Measurements from ENCODE around the gene PP2D1. TPM values are rescaled to one million over a fixed set of nuclear protein-coding genes. Genes with fewer than 3 reads are reported as not detected.
"Not testable (repeated sequence)": the region's sequence is repeated elsewhere in the genome, so short reads cannot be mapped to it uniquely, and the experiment has no call there.

PP2D1 gene
- total RNA-seq, 1 experiment from 2014 or later, result not detected

DNA sequence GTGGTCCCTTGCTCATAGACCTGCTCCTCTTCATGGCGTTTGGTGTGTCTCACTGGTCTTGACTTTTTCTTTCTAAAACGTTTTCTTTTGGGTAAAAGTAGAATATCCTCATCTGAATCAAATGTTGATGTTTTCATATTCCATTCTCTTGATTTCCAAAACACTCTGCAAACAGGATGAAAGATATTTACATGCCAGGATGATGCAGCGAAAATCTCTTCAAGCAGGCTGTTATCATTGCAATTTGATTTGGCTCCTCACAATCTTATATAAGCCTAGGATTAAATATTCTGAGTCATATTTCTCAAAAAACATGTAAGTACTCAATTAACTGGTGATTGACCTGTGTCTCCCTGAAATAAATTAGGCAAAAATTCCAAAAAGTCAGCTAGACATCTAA, 10.1 kb downstream of the PP2D1 start:
- no peak for DNase-seq
- no peaks in the 10 kb centered on the region for H3K9me3 ChIP-seq (ENCODE audit: low read length)
- no peak overlapping the region for H2AFZ ChIP-seq (ENCODE audit: low read length)
- no TSS peak for BruUV-seq (replicated peaks)
- ChIA-PET POLR2A (ENCODE audit: unreplicated experiment) (no interaction called here), CTCF (no interaction called here)
- H3K79me2 ChIP-seq (ENCODE audit: low read length), result no peaks in the 10 kb centered on the region
- intact Hi-C loops (cut with micrococcal nuclease), result no loop called here
- ATAC-seq, result no peak
- no peak for TF ChIP-seq EZH2phosphoT487 (IDR thresholded peaks at IDR 0.05; ENCODE audit: borderline replicate concordance, low read length)
- no peak for TF ChIP-seq EZH2 (IDR thresholded peaks at IDR 0.05; ENCODE audit: low read length, unreplicated experiment)
- TF ChIP-seq, protein P1, sequence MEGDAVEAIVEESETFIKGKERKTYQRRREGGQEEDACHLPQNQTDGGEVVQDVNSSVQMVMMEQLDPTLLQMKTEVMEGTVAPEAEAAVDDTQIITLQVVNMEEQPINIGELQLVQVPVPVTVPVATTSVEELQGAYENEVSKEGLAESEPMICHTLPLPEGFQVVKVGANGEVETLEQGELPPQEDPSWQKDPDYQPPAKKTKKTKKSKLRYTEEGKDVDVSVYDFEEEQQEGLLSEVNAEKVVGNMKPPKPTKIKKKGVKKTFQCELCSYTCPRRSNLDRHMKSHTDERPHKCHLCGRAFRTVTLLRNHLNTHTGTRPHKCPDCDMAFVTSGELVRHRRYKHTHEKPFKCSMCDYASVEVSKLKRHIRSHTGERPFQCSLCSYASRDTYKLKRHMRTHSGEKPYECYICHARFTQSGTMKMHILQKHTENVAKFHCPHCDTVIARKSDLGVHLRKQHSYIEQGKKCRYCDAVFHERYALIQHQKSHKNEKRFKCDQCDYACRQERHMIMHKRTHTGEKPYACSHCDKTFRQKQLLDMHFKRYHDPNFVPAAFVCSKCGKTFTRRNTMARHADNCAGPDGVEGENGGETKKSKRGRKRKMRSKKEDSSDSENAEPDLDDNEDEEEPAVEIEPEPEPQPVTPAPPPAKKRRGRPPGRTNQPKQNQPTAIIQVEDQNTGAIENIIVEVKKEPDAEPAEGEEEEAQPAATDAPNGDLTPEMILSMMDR (conservative IDR thresholded peaks at IDR 0.05; ENCODE audit: low read depth, low read length), result no peak
- no peak overlapping the region for H3K4me3 ChIP-seq (ENCODE audit: low read length)
- H3K36me3 ChIP-seq (ENCODE audit: low read depth, low read length), result no peaks in the 10 kb centered on the region
- H3K9me2 ChIP-seq (replicated peaks; ENCODE audit: low read length), result no peaks in the 10 kb centered on the region
- no peak overlapping the region for H3K9ac ChIP-seq (ENCODE audit: low read length)
- H3K4me1 ChIP-seq (ENCODE audit: insufficient read depth, low read length), result no peaks in the 10 kb centered on the region
- no peaks in the 10 kb centered on the region for H3K27me3 ChIP-seq (ENCODE audit: low read length)
- no peaks in the 10 kb centered on the region for H4K20me1 ChIP-seq (ENCODE audit: low read length)
- no peaks in the 10 kb centered on the region for H3F3A ChIP-seq (ENCODE audit: low read length, unreplicated experiment)
- no peak overlapping the region for H3K27ac ChIP-seq (ENCODE audit: low read length)
- H3K4me2 ChIP-seq (ENCODE audit: low read length), result no peak overlapping the region

GRCh38 chr3:19997502-19997901, 14.6 kb downstream of the PP2D1 start:
- no peak for DNase-seq
- Histone ChIP-seq H3K9me2 (replicated peaks; ENCODE audit: low read length) (no peaks in the 10 kb centered on the region), H3K4me1 (ENCODE audit: insufficient read depth, low read length) (no peaks in the 10 kb centered on the region), H3K27me3 (ENCODE audit: low read length) (no peaks in the 10 kb centered on the region), H2AFZ (ENCODE audit: low read length) (no peak overlapping the region), H3K9me3 (ENCODE audit: low read length) (no peaks in the 10 kb centered on the region), H3K36me3 (ENCODE audit: low read depth, low read length) (no peaks in the 10 kb centered on the region), H4K20me1 (ENCODE audit: low read length) (no peaks in the 10 kb centered on the region), H3K4me2 (ENCODE audit: low read length) (no peak overlapping the region), H3K4me3 (ENCODE audit: low read length) (no peak overlapping the region), H3F3A (ENCODE audit: low read length, unreplicated experiment) (no peaks in the 10 kb centered on the region), H3K79me2 (ENCODE audit: low read length) (no peaks in the 10 kb centered on the region), H3K27ac (ENCODE audit: low read length) (no peak overlapping the region), H3K9ac (ENCODE audit: low read length) (no peak overlapping the region)
- ATAC-seq, result no peak
- TF ChIP-seq EZH2phosphoT487 (IDR thresholded peaks at IDR 0.05; ENCODE audit: borderline replicate concordance, low read length) (no peak), EZH2 (IDR thresholded peaks at IDR 0.05; ENCODE audit: low read length, unreplicated experiment) (no peak)
- TF ChIP-seq, protein P1 (conservative IDR thresholded peaks at IDR 0.05; ENCODE audit: low read depth, low read length), result no peak
- POLR2A ChIA-PET (ENCODE audit: unreplicated experiment), result no interaction called here
- intact Hi-C loops (cut with micrococcal nuclease), result no loop called here
- CTCF ChIA-PET, result no interaction called here
- BruUV-seq (replicated peaks), result no TSS peak

DNA sequence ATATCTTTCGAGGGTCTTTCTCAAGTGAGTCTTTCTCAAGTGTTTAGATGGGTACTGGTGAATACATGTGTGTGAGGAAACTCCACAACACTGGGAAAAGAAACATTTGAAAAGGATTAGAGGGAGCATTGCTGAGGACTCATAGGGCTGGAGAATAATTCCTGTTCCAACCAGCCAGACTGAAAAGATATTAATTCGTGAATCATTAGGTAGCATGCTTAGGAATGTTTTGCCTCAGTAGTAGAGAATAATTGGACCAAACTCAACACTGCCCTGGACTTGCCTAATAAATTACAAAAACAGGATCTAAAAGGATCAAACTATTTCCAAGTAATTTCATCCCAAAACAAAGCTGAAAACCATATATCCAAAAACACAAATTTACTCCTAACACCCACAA, 17.3 kb downstream of the PP2D1 start:
- no peak for DNase-seq
- H3K79me2 ChIP-seq (ENCODE audit: low read length), result no peaks in the 10 kb centered on the region
- ATAC-seq, result no peak
- no peaks in the 10 kb centered on the region for H3K4me1 ChIP-seq (ENCODE audit: insufficient read depth, low read length)
- H3K4me2 ChIP-seq (ENCODE audit: low read length), result no peak overlapping the region
- no peaks in the 10 kb centered on the region for H3F3A ChIP-seq (ENCODE audit: low read length, unreplicated experiment)
- BruUV-seq (replicated peaks), result no TSS peak
- no peaks in the 10 kb centered on the region for H3K27me3 ChIP-seq (ENCODE audit: low read length)
- H3K9ac ChIP-seq (ENCODE audit: low read length), result no peak overlapping the region
- H2AFZ ChIP-seq (ENCODE audit: low read length), result no peak overlapping the region
- no peak overlapping the region for H3K4me3 ChIP-seq (ENCODE audit: low read length)
- POLR2A ChIA-PET (ENCODE audit: unreplicated experiment), result no interaction called here
- no peaks in the 10 kb centered on the region for H3K36me3 ChIP-seq (ENCODE audit: low read depth, low read length)
- H3K9me2 ChIP-seq (replicated peaks; ENCODE audit: low read length), result no peaks in the 10 kb centered on the region
- H3K27ac ChIP-seq (ENCODE audit: low read length), result no peak overlapping the region
- CTCF ChIA-PET, result no interaction called here
- H3K9me3 ChIP-seq (ENCODE audit: low read length), result no peaks in the 10 kb centered on the region
- intact Hi-C loops (cut with micrococcal nuclease), result no loop called here
- H4K20me1 ChIP-seq (ENCODE audit: low read length), result no peaks in the 10 kb centered on the region
- no peak for TF ChIP-seq EZH2 (IDR thresholded peaks at IDR 0.05; ENCODE audit: low read length, unreplicated experiment)
- no peak for TF ChIP-seq EZH2phosphoT487 (IDR thresholded peaks at IDR 0.05; ENCODE audit: borderline replicate concordance, low read length)
- TF ChIP-seq, protein P1 (conservative IDR thresholded peaks at IDR 0.05; ENCODE audit: low read depth, low read length), result no peak

- H3K9ac ChIP-seq (ENCODE audit: low read length); H3K9me2 ChIP-seq (replicated peaks; ENCODE audit: low read length); intact Hi-C loops (cut with micrococcal nuclease); BruUV-seq (replicated peaks); H3K4me1 ChIP-seq (ENCODE audit: insufficient read depth, low read length); H2AFZ ChIP-seq (ENCODE audit: low read length); H3K4me2 ChIP-seq (ENCODE audit: low read length); H3K79me2 ChIP-seq (ENCODE audit: low read length); H3K4me3 ChIP-seq (ENCODE audit: low read length); H3K27ac ChIP-seq (ENCODE audit: low read length); H3K36me3 ChIP-seq (ENCODE audit: low read depth, low read length); H3K9me3 ChIP-seq (ENCODE audit: low read length); H3F3A ChIP-seq (ENCODE audit: low read length, unreplicated experiment); POLR2A ChIA-PET (ENCODE audit: unreplicated experiment); H3K27me3 ChIP-seq (ENCODE audit: low read length); H4K20me1 ChIP-seq (ENCODE audit: low read length); CTCF ChIA-PET; DNase-seq; ATAC-seq: not testable (repeated sequence)
Measured at GRCh38 chr3:19988904-19989303, 23.2 kb downstream of the PP2D1 start.

All from PC-3 (cell line).